ENCODE results near the gene CTCF.
A peak's percentile ranks its signal among the peaks of the same experiment; 100 is the strongest.

Gene CTCF

GRCh38 chr16:67565470-67566100 is 3.3 kb downstream of the CTCF start:
- Mint-ChIP-seq H3K27me3 (ENCODE audit: low read depth) (no peaks in the 10 kb centered on the region), H3K36me3 (ENCODE audit: low read depth) (peaks cover 11% of the 10 kb centered on the region), H3K4me3 (peak overlapping the region; percentile 32), H3K27ac (no peak overlapping the region), H3K9me3 (no peaks in the 10 kb centered on the region), H3K4me1 (ENCODE audit: low read depth) (peaks cover 29% of the 10 kb centered on the region)
- DNase-seq (ENCODE audit: low spot score) = no peak

- Mint-ChIP-seq H3K4me1 (ENCODE audit: low read depth) (peaks cover 6% of the 10 kb centered on the region), H3K9me3 (no peaks in the 10 kb centered on the region), H3K4me3 (no peak overlapping the region), H3K27me3 (ENCODE audit: low read depth) (no peaks in the 10 kb centered on the region), H3K27ac (no peak overlapping the region), H3K36me3 (ENCODE audit: low read depth) (peaks cover 32% of the 10 kb centered on the region)
- DNase-seq (ENCODE audit: low spot score) = no peak
Observed at GRCh38 chr16:67571464-67571863, 9.1 kb downstream of the CTCF start.

- Mint-ChIP-seq H3K4me3 (no peak overlapping the region), H3K27ac (no peak overlapping the region), H3K36me3 (ENCODE audit: low read depth) (peaks cover 31% of the 10 kb centered on the region), H3K4me1 (ENCODE audit: low read depth) (peaks cover 5% of the 10 kb centered on the region), H3K27me3 (ENCODE audit: low read depth) (no peaks in the 10 kb centered on the region), H3K9me3 (no peaks in the 10 kb centered on the region)
- no peak for DNase-seq (ENCODE audit: low spot score)
Observed at GRCh38 chr16:67571981-67572431, 9.7 kb downstream of the CTCF start.

GRCh38 chr16:67579686-67580085 is 17.4 kb downstream of the CTCF start:
- Mint-ChIP-seq H3K4me1 (ENCODE audit: low read depth) (peaks cover 4% of the 10 kb centered on the region), H3K36me3 (ENCODE audit: low read depth) (peaks cover 24% of the 10 kb centered on the region), H3K4me3 (no peak overlapping the region), H3K27me3 (ENCODE audit: low read depth) (no peaks in the 10 kb centered on the region), H3K9me3 (no peaks in the 10 kb centered on the region), H3K27ac (no peak overlapping the region)
- no peak for DNase-seq (ENCODE audit: low spot score)

- no peaks in the 10 kb centered on the region for H3K27me3 Mint-ChIP-seq (ENCODE audit: low read depth)
- H3K4me1 Mint-ChIP-seq (ENCODE audit: low read depth) = peaks cover 4% of the 10 kb centered on the region
- H3K9me3 Mint-ChIP-seq = no peaks in the 10 kb centered on the region
- H3K27ac Mint-ChIP-seq = no peak overlapping the region
- H3K36me3 Mint-ChIP-seq (ENCODE audit: low read depth) = peaks cover 22% of the 10 kb centered on the region
- DNase-seq (ENCODE audit: low spot score) = no peak
- H3K4me3 Mint-ChIP-seq = no peak overlapping the region
Observed at GRCh38 chr16:67580202-67580601, 17.9 kb downstream of the CTCF start.

GRCh38 chr16:67593288-67593687 is 31.0 kb downstream of the CTCF start:
- no peak overlapping the region for H3K4me3 Mint-ChIP-seq
- H3K36me3 Mint-ChIP-seq (ENCODE audit: low read depth) = peaks cover 17% of the 10 kb centered on the region
- DNase-seq (ENCODE audit: low spot score) = no peak
- H3K27me3 Mint-ChIP-seq (ENCODE audit: low read depth) = no peaks in the 10 kb centered on the region
- no peak overlapping the region for H3K27ac Mint-ChIP-seq
- no peaks in the 10 kb centered on the region for H3K9me3 Mint-ChIP-seq
- H3K4me1 Mint-ChIP-seq (ENCODE audit: low read depth) = peaks cover 16% of the 10 kb centered on the region

- no peak overlapping the region for H3K4me3 Mint-ChIP-seq
- no peak overlapping the region for H3K27ac Mint-ChIP-seq
- H3K4me1 Mint-ChIP-seq (ENCODE audit: low read depth) = peaks cover 15% of the 10 kb centered on the region
- H3K27me3 Mint-ChIP-seq (ENCODE audit: low read depth) = no peaks in the 10 kb centered on the region
- no peaks in the 10 kb centered on the region for H3K9me3 Mint-ChIP-seq
- peaks cover 17% of the 10 kb centered on the region for H3K36me3 Mint-ChIP-seq (ENCODE audit: low read depth)
- no peak for DNase-seq (ENCODE audit: low spot score)
Observed at GRCh38 chr16:67593701-67594100, 31.4 kb downstream of the CTCF start.

GRCh38 chr16:67594256-67594915 is 32.1 kb downstream of the CTCF start:
- peaks cover 19% of the 10 kb centered on the region for H3K36me3 Mint-ChIP-seq (ENCODE audit: low read depth)
- H3K27ac Mint-ChIP-seq = peak overlapping the region; percentile 45
- no peaks in the 10 kb centered on the region for H3K27me3 Mint-ChIP-seq (ENCODE audit: low read depth)
- peaks cover 15% of the 10 kb centered on the region for H3K4me1 Mint-ChIP-seq (ENCODE audit: low read depth)
- H3K4me3 Mint-ChIP-seq = no peak overlapping the region
- H3K9me3 Mint-ChIP-seq = no peaks in the 10 kb centered on the region
- no peak for DNase-seq (ENCODE audit: low spot score)

- no peaks in the 10 kb centered on the region for H3K27me3 Mint-ChIP-seq (ENCODE audit: low read depth)
- H3K27ac Mint-ChIP-seq = no peak overlapping the region
- H3K9me3 Mint-ChIP-seq = no peaks in the 10 kb centered on the region
- no peak for DNase-seq (ENCODE audit: low spot score)
- peaks cover 17% of the 10 kb centered on the region for H3K4me1 Mint-ChIP-seq (ENCODE audit: low read depth)
- peaks cover 16% of the 10 kb centered on the region for H3K36me3 Mint-ChIP-seq (ENCODE audit: low read depth)
- no peak overlapping the region for H3K4me3 Mint-ChIP-seq
Observed at GRCh38 chr16:67594956-67595355, 32.6 kb downstream of the CTCF start.

- Mint-ChIP-seq H3K4me1 (ENCODE audit: low read depth) (peaks cover 17% of the 10 kb centered on the region), H3K36me3 (ENCODE audit: low read depth) (peaks cover 11% of the 10 kb centered on the region), H3K9me3 (no peaks in the 10 kb centered on the region), H3K4me3 (no peak overlapping the region), H3K27ac (no peak overlapping the region), H3K27me3 (ENCODE audit: low read depth) (no peaks in the 10 kb centered on the region)
- DNase-seq (ENCODE audit: low spot score) = no peak
Observed at GRCh38 chr16:67598527-67598926, 36.2 kb downstream of the CTCF start.

- no peak overlapping the region for H3K4me3 Mint-ChIP-seq
- H3K27me3 Mint-ChIP-seq (ENCODE audit: low read depth) = no peaks in the 10 kb centered on the region
- DNase-seq (ENCODE audit: low spot score) = no peak
- H3K9me3 Mint-ChIP-seq = no peaks in the 10 kb centered on the region
- H3K27ac Mint-ChIP-seq = peak overlapping the region; percentile 5
- H3K36me3 Mint-ChIP-seq (ENCODE audit: low read depth) = peaks cover 4% of the 10 kb centered on the region
- H3K4me1 Mint-ChIP-seq (ENCODE audit: low read depth) = peaks cover 18% of the 10 kb centered on the region
Observed at GRCh38 chr16:67605641-67606040, 43.3 kb downstream of the CTCF start.

GRCh38 chr16:67606632-67607031 is 44.3 kb downstream of the CTCF start:
- no peak for DNase-seq (ENCODE audit: low spot score)
- no peaks in the 10 kb centered on the region for H3K9me3 Mint-ChIP-seq
- H3K27ac Mint-ChIP-seq = no peak overlapping the region
- H3K4me3 Mint-ChIP-seq = no peak overlapping the region
- peaks cover 13% of the 10 kb centered on the region for H3K4me1 Mint-ChIP-seq (ENCODE audit: low read depth)
- peaks cover 12% of the 10 kb centered on the region for H3K36me3 Mint-ChIP-seq (ENCODE audit: low read depth)
- no peaks in the 10 kb centered on the region for H3K27me3 Mint-ChIP-seq (ENCODE audit: low read depth)

- Mint-ChIP-seq H3K4me1 (ENCODE audit: low read depth) (peaks cover 13% of the 10 kb centered on the region), H3K36me3 (ENCODE audit: low read depth) (peaks cover 20% of the 10 kb centered on the region), H3K27ac (peak overlapping the region; percentile 23), H3K27me3 (ENCODE audit: low read depth) (no peaks in the 10 kb centered on the region), H3K9me3 (no peaks in the 10 kb centered on the region), H3K4me3 (no peak overlapping the region)
- no peak for DNase-seq (ENCODE audit: low spot score)
Observed at GRCh38 chr16:67608364-67608763, 46.0 kb downstream of the CTCF start.

GRCh38 chr16:67613808-67614207 is 51.5 kb downstream of the CTCF start:
- H3K4me3 Mint-ChIP-seq = no peak overlapping the region
- H3K27ac Mint-ChIP-seq = no peak overlapping the region
- no peaks in the 10 kb centered on the region for H3K9me3 Mint-ChIP-seq
- H3K4me1 Mint-ChIP-seq (ENCODE audit: low read depth) = peaks cover 1% of the 10 kb centered on the region
- no peak for DNase-seq (ENCODE audit: low spot score)
- no peaks in the 10 kb centered on the region for H3K27me3 Mint-ChIP-seq (ENCODE audit: low read depth)
- peaks cover 40% of the 10 kb centered on the region for H3K36me3 Mint-ChIP-seq (ENCODE audit: low read depth)

GRCh38 chr16:67628216-67628615 is 65.9 kb downstream of the CTCF start:
- Mint-ChIP-seq H3K27ac (no peak overlapping the region), H3K36me3 (ENCODE audit: low read depth) (peaks cover 52% of the 10 kb centered on the region), H3K27me3 (ENCODE audit: low read depth) (no peaks in the 10 kb centered on the region)

More at GRCh38 chr16:67628216-67628615, 65.9 kb downstream of the CTCF start:
- no peaks in the 10 kb centered on the region for H3K4me1 Mint-ChIP-seq (ENCODE audit: low read depth)
- DNase-seq (ENCODE audit: low spot score) = no peak
- H3K4me3 Mint-ChIP-seq = no peak overlapping the region
- no peaks in the 10 kb centered on the region for H3K9me3 Mint-ChIP-seq

Data from T-helper 2 cell treated with Interferon-gamma antibody and Interleukin-4, amounts not matched to agents 5 μg/mL and 100 μg/mL, for 36 hours (primary cell).